Measurements from ENCODE around the gene SLF2. TPM values are rescaled to one million over a fixed set of nuclear protein-coding genes. Genes with fewer than 3 reads are reported as not detected.

SLF2 gene
- total RNA-seq, 1 donor from 2014 or later = 20.3 TPM

DNA sequence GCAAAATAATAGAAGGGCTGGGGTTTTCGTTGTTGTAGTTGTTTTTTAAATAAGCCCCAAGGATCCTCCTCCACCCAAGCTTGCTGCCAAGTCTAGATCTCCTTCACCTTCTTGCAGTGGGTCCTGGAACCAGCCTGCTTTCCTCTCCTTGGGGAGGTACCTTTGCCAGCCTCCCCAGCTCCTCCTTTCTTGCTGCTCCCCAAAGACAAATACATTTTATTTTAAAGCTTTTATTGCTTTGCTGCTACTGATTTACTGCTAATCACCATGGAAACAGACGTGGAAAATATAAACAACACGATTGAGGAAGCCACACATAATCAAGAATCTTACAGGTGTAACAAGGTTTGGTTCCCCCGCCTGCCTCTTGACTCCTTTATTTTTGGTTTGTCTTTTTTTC is 17.4 kb upstream of the SLF2 start:
- no peaks in the 10 kb centered on the region for H3K9me3 ChIP-seq (ENCODE audit: insufficient read depth, low read depth, low read length)
- Mint-ChIP-seq H3K27ac (ENCODE audit: unreplicated experiment) (no peak overlapping the region), H3K9me3 (ENCODE audit: unreplicated experiment) (no peaks in the 10 kb centered on the region), H3K4me1 (ENCODE audit: low read depth, unreplicated experiment) (peaks cover 11% of the 10 kb centered on the region), H3K27me3 (ENCODE audit: low read depth, unreplicated experiment) (peaks cover 14% of the 10 kb centered on the region), H3K36me3 (ENCODE audit: low read depth, unreplicated experiment) (no peaks in the 10 kb centered on the region), H3K4me3 (ENCODE audit: unreplicated experiment) (no peak overlapping the region)
- no peaks in the 10 kb centered on the region for H4K20me1 ChIP-seq (ENCODE audit: insufficient read depth, low read length)
- no peak overlapping the region for H3K4me2 ChIP-seq (ENCODE audit: low read length)
- TF ChIP-seq CTCF (IDR thresholded peaks at IDR 0.05; ENCODE audit: insufficient read depth, low read depth, low read length) = no peak
- TF ChIP-seq EZH2 (IDR thresholded peaks at IDR 0.05; ENCODE audit: insufficient read depth, low read length) = no peak
- no peak overlapping the region for H3K4me3 ChIP-seq (ENCODE audit: insufficient read depth, low read depth, low read length)
- H3K79me2 ChIP-seq (ENCODE audit: insufficient read depth, low read length) = no peaks in the 10 kb centered on the region
- DNase-seq (ENCODE audit: low read depth) (no peak), FAIRE-seq (no peak)
- no peak overlapping the region for H2AFZ ChIP-seq (ENCODE audit: low read depth, low read length)
- H3K9ac ChIP-seq (ENCODE audit: low read length) = no peak overlapping the region
- no peaks in the 10 kb centered on the region for H3K27me3 ChIP-seq (ENCODE audit: insufficient read depth, low read length)
- H3K4me1 ChIP-seq (ENCODE audit: insufficient read depth, low read length) = peaks cover 11% of the 10 kb centered on the region
- no peak overlapping the region for H3K27ac ChIP-seq (ENCODE audit: low read depth, low read length)
- no peaks in the 10 kb centered on the region for H3K36me3 ChIP-seq (ENCODE audit: insufficient read depth, low read length)

DNA sequence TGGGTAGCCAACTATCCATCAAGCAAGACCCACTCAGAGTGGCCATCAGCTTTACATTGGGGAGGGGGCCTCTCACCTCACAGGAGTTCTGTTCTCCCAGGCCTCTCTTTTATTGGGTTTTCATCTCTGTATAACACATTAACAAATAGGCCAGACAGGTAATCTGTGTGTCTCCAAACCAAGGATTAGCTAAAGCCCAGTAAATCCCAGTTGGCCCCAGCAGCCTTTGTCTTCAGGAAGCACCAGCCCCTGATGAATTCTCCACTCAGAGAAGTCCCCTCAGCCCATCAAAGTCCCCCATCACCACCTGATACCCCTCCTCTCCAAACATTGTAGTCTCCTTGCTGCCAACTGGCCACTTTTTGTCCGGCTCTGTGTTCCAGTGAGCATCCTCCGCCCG is 16.9 kb upstream of the SLF2 start:
- no peak overlapping the region for H3K9ac ChIP-seq (ENCODE audit: low read length)
- H3K9me3 ChIP-seq (ENCODE audit: insufficient read depth, low read depth, low read length) = no peaks in the 10 kb centered on the region
- H3K27ac ChIP-seq (ENCODE audit: low read depth, low read length) = no peak overlapping the region
- H3K4me1 ChIP-seq (ENCODE audit: insufficient read depth, low read length) = peaks cover 8% of the 10 kb centered on the region
- H3K27me3 ChIP-seq (ENCODE audit: insufficient read depth, low read length) = no peaks in the 10 kb centered on the region
- Mint-ChIP-seq H3K9me3 (ENCODE audit: unreplicated experiment) (no peaks in the 10 kb centered on the region), H3K36me3 (ENCODE audit: low read depth, unreplicated experiment) (no peaks in the 10 kb centered on the region), H3K27ac (ENCODE audit: unreplicated experiment) (no peak overlapping the region), H3K4me1 (ENCODE audit: low read depth, unreplicated experiment) (peaks cover 6% of the 10 kb centered on the region), H3K27me3 (ENCODE audit: low read depth, unreplicated experiment) (peaks cover 14% of the 10 kb centered on the region), H3K4me3 (ENCODE audit: unreplicated experiment) (no peak overlapping the region)
- no peak overlapping the region for H3K4me2 ChIP-seq (ENCODE audit: low read length)
- no peak for FAIRE-seq
- H4K20me1 ChIP-seq (ENCODE audit: insufficient read depth, low read length) = no peaks in the 10 kb centered on the region
- TF ChIP-seq CTCF (IDR thresholded peaks at IDR 0.05; ENCODE audit: insufficient read depth, low read depth, low read length) (no peak), EZH2 (IDR thresholded peaks at IDR 0.05; ENCODE audit: insufficient read depth, low read length) (no peak)
- no peak overlapping the region for H2AFZ ChIP-seq (ENCODE audit: low read depth, low read length)
- H3K36me3 ChIP-seq (ENCODE audit: insufficient read depth, low read length) = no peaks in the 10 kb centered on the region
- H3K79me2 ChIP-seq (ENCODE audit: insufficient read depth, low read length) = no peaks in the 10 kb centered on the region
- DNase-seq (ENCODE audit: low read depth) = no peak
- H3K4me3 ChIP-seq (ENCODE audit: insufficient read depth, low read depth, low read length) = no peak overlapping the region

- Histone ChIP-seq H3K9ac (ENCODE audit: low read length) (no peak overlapping the region), H3K9me3 (ENCODE audit: insufficient read depth, low read depth, low read length) (no peaks in the 10 kb centered on the region), H4K20me1 (ENCODE audit: insufficient read depth, low read length) (no peaks in the 10 kb centered on the region), H3K4me1 (ENCODE audit: insufficient read depth, low read length) (no peaks in the 10 kb centered on the region), H3K4me2 (ENCODE audit: low read length) (no peak overlapping the region), H3K27ac (ENCODE audit: low read depth, low read length) (no peak overlapping the region), H2AFZ (ENCODE audit: low read depth, low read length) (no peak overlapping the region), H3K36me3 (ENCODE audit: insufficient read depth, low read length) (no peaks in the 10 kb centered on the region), H3K79me2 (ENCODE audit: insufficient read depth, low read length) (no peaks in the 10 kb centered on the region), H3K27me3 (ENCODE audit: insufficient read depth, low read length) (no peaks in the 10 kb centered on the region), H3K4me3 (ENCODE audit: insufficient read depth, low read depth, low read length) (no peak overlapping the region)
- DNase-seq (ENCODE audit: low read depth) (no peak), FAIRE-seq (no peak)
- no peak overlapping the region for H3K4me3 Mint-ChIP-seq (ENCODE audit: unreplicated experiment)
- H3K27ac Mint-ChIP-seq (ENCODE audit: unreplicated experiment) = no peak overlapping the region
- no peaks in the 10 kb centered on the region for H3K4me1 Mint-ChIP-seq (ENCODE audit: low read depth, unreplicated experiment)
- TF ChIP-seq EZH2 (IDR thresholded peaks at IDR 0.05; ENCODE audit: insufficient read depth, low read length) = no peak
- TF ChIP-seq CTCF (IDR thresholded peaks at IDR 0.05; ENCODE audit: insufficient read depth, low read depth, low read length) = no peak
- no peaks in the 10 kb centered on the region for H3K9me3 Mint-ChIP-seq (ENCODE audit: unreplicated experiment)
- H3K36me3 Mint-ChIP-seq (ENCODE audit: low read depth, unreplicated experiment) = no peaks in the 10 kb centered on the region
- H3K27me3 Mint-ChIP-seq (ENCODE audit: low read depth, unreplicated experiment) = peaks cover 23% of the 10 kb centered on the region
These were observed 15.8 kb upstream of the SLF2 start for GRCh38 chr10:100896876-100897461.
